Measurements from ENCODE around the gene ARHGEF7. TPM values are rescaled to one million over a fixed set of nuclear protein-coding genes. Genes with fewer than 3 reads are reported as not detected.

ARHGEF7 gene
- total RNA-seq, 1 experiment from 2014 or later: 46.2 TPM

- POLR2A ChIA-PET: no interaction called here
- H2AFZ ChIP-seq (ENCODE audit: low read depth, low read length, poor library complexity, severe bottlenecking): no peak overlapping the region
- H3K36me3 ChIP-seq (ENCODE audit: control insufficient read depth in 1 of 2, insufficient read depth in 2 of 2, low read length in 2 of 2): no peaks in the 10 kb centered on the region
- H3K4me2 ChIP-seq (ENCODE audit: low read length): no peak overlapping the region
- no peak overlapping the region for H3K9ac ChIP-seq (ENCODE audit: low read length)
- CTCF ChIA-PET: no interaction called here
- no peaks in the 10 kb centered on the region for H3K9me2 ChIP-seq (ENCODE audit: insufficient read depth)
- H3K4me3 ChIP-seq (replicated peaks in 1 of 2; ENCODE audit: low read depth in 1 of 2, low read length in 2 of 2): no peak overlapping the region
- H3K79me2 ChIP-seq (ENCODE audit: insufficient read depth, low read length): no peaks in the 10 kb centered on the region
- TF ChIP-seq ATF3 (IDR thresholded peaks at IDR 0.05) (no peak), TCF7L2 (IDR thresholded peaks at IDR 0.05; ENCODE audit: borderline replicate concordance, extremely low read depth, insufficient read depth, insufficient read length) (no peak), MAX (IDR thresholded peaks at IDR 0.05) (no peak), JUND (IDR thresholded peaks at IDR 0.05) (no peak), ELF1 (IDR thresholded peaks at IDR 0.05; ENCODE audit: borderline replicate concordance, low read depth) (no peak), REST (IDR thresholded peaks at IDR 0.05; ENCODE audit: low read depth) (no peak), SIN3A (IDR thresholded peaks at IDR 0.05; ENCODE audit: low read depth) (no peak), SP1 (IDR thresholded peaks at IDR 0.05; ENCODE audit: low read depth) (no peak)
- H4K20me1 ChIP-seq (ENCODE audit: insufficient read depth): no peaks in the 10 kb centered on the region
- H3K9me3 ChIP-seq (ENCODE audit: control insufficient read depth in 1 of 2, insufficient read depth in 1 of 2, low read depth in 1 of 2, low read length in 2 of 2): no peaks in the 10 kb centered on the region
- intact Hi-C loops (cut with micrococcal nuclease): no loop called here
- no TSS peak for BruUV-seq (replicated peaks)
- ATAC-seq: no peak
- RAD21 ChIA-PET (ENCODE audit: low non-redundant PET in 1 of 2, low total read pairs in 2 of 2, uncharacterized antibody in 2 of 2, unreplicated experiment in 2 of 2): no interaction called here
- H3K27ac ChIP-seq (ENCODE audit: low read depth, low read length): no peak overlapping the region
- H3K27me3 ChIP-seq (ENCODE audit: insufficient read depth, low read length): peaks cover 20% of the 10 kb centered on the region
- no peak for DNase-seq (ENCODE audit: low read depth, low spot score)
- H3K4me1 ChIP-seq (ENCODE audit: control insufficient read depth in 1 of 2, insufficient read depth in 2 of 2, low read length in 2 of 2): no peaks in the 10 kb centered on the region
These were observed 17.8 kb downstream of the ARHGEF7 start for GRCh38 chr13:111132948-111133347.
